K562 (cell line): ENCODE measurements around the gene SLC35G2. TPM values are rescaled to one million over a fixed set of nuclear protein-coding genes. Genes with fewer than 3 reads are reported as not detected.

Experiments
- ATAC-seq: fragments of 200-7000 bp; cut with Tn5 transposase; 3 replicates; pipeline ENCODE4 v1.9.1; 2020; ENCODE audit warnings: moderate library complexity
- BruUV-seq: library from RNA; stranded (reverse); fragments of 400-500 nt; replicated peaks from 2 replicates; lab custom pipeline; 2021; lab: Mats Ljungman, UMichigan
- CTCF ChIA-PET: fragments of 300-600 bp; formaldehyde crosslinking; extraction: SDS; loops from one replicate; lab custom pipeline; 2021; ENCODE audit warnings: low intra/inter-chr PET ratio; lab: Yijun Ruan, JAX
- POLR2A ChIA-PET: fragments of 300-600, 350-650 bp; sonication (Branson Sonifier 250); formaldehyde crosslinking; extraction: SDS; loops from one replicate; lab custom pipeline; 2021; ENCODE audit warnings: antibody characterized with exemption, inconsistent platforms; lab: Yijun Ruan, JAX
- DNase-seq, 4 experiments: peaks; one replicate each; pipeline versions ENCODE4 v3.0.0 to v3.0.0-alpha.2; 2011 to 2018; ENCODE audit warnings: low spot score in 3 of 4, mixed read lengths in 3 of 4; ENCODE audit errors: extremely low read depth in 1 of 4
- FAIRE-seq: peaks from 2 replicates; lab custom pipeline; 2011; peaks lifted over from hg19 to GRCh38; lab: Jason Lieb, UNC
- H2AFZ ChIP-seq: 2 replicates; pipeline ENCODE4 v1.6.0; 2011; ENCODE audit warnings: low read depth, low read length, control low read depth, inconsistent platforms
- H3K27ac ChIP-seq: fragments of 200-600 bp; 3 replicates; pipeline ENCODE4 v1.8.0; 2011; ENCODE audit warnings: low read depth, mild to moderate bottlenecking, control low read depth, inconsistent platforms, low read length, moderate library complexity, mixed read lengths; ENCODE audit errors: extremely low read depth
- H3K27me3 ChIP-seq, 2 experiments: fragments of 300-600 bp in 1 of 2; 2 replicates in 1 of 2; 3 replicates in 1 of 2; pipeline versions ENCODE4 v1.6.0 to v1.8.0; 2011; ENCODE audit warnings: inconsistent platforms in 2 of 2, low read length in 2 of 2, mild to moderate bottlenecking in 1 of 2, mixed read lengths in 1 of 2, moderate library complexity in 1 of 2; ENCODE audit not compliant: control insufficient read depth in 2 of 2, insufficient read depth in 2 of 2
- H3K36me3 ChIP-seq: fragments of 300-600 bp; 3 replicates; pipeline ENCODE4 v1.8.0; 2011; ENCODE audit warnings: mild to moderate bottlenecking, low read length, inconsistent platforms; ENCODE audit not compliant: control insufficient read depth, insufficient read depth
- H3K4me1 ChIP-seq, 2 experiments: fragments of 200-600 bp in 1 of 2; replicated peaks in 1 of 2; 2 replicates in 1 of 2; 3 replicates in 1 of 2; pipeline versions ENCODE4 v1.5.1 to v1.8.0; 2011; ENCODE audit warnings: inconsistent platforms in 2 of 2, low read length in 2 of 2, mild to moderate bottlenecking in 1 of 2, mixed read lengths in 1 of 2, moderate library complexity in 1 of 2; ENCODE audit not compliant: control insufficient read depth in 2 of 2, insufficient read depth in 2 of 2
- H3K4me2 ChIP-seq: 2 replicates; pipeline ENCODE4 v1.6.1; 2011; ENCODE audit warnings: low read length, control low read depth, inconsistent platforms, mixed read lengths; ENCODE audit not compliant: insufficient read depth
- H3K4me3 ChIP-seq: fragments of 200-600 bp; sonication (generic), shearing (Covaris generic); 2 replicates; pipeline ENCODE4 v1.5.1; 2016; ENCODE audit warnings: control low read depth, inconsistent platforms
- H3K79me2 ChIP-seq: fragments of 200-600 bp; 3 replicates; pipeline ENCODE4 v1.8.0; 2011; ENCODE audit warnings: low read length, inconsistent platforms; ENCODE audit not compliant: control insufficient read depth, insufficient read depth
- H3K9ac ChIP-seq, 2 experiments: 2 replicates each; pipeline versions ENCODE4 v1.6.0 to v1.6.1; 2011; ENCODE audit warnings: low read depth in 2 of 2, low read length in 2 of 2, control low read depth in 1 of 2, inconsistent platforms in 1 of 2, mild to moderate bottlenecking in 1 of 2, mixed read lengths in 1 of 2; ENCODE audit not compliant: insufficient read depth in 1 of 2
- H3K9me1 ChIP-seq: one replicate; pipeline ENCODE4 v1.6.0; 2011; ENCODE audit warnings: inconsistent platforms, mild to moderate bottlenecking, low read length, moderate library complexity; ENCODE audit not compliant: control insufficient read depth, insufficient read depth
- H3K9me3 ChIP-seq: replicated peaks from 2 replicates; pipeline ENCODE4 v1.5.1; 2011; ENCODE audit warnings: low read depth, low read length, inconsistent platforms; ENCODE audit not compliant: control insufficient read depth, insufficient read depth
- H4K20me1 ChIP-seq: replicated peaks from 2 replicates; pipeline ENCODE4 v1.6.1; 2011; ENCODE audit warnings: low read length, inconsistent platforms, mixed read lengths; ENCODE audit not compliant: control insufficient read depth, insufficient read depth
- CREB3 ChIP-seq: fragments of 450-650 bp; conservative IDR thresholded peaks from 2 replicates; pipeline ENCODE4 v1.6.1; 2016; ENCODE audit warnings: missing genetic modification characterization, low read depth, mild to moderate bottlenecking, missing compliant biosample characterization, moderate library complexity
- GABPB1 ChIP-seq: sonication (generic); formaldehyde crosslinking; IDR thresholded peaks from 2 replicates; pipeline ENCODE4 v1.8.0; 2022; ENCODE audit warnings: mild to moderate bottlenecking, missing genetic modification reagents
- HCFC1 ChIP-seq: IDR thresholded peaks from 2 replicates; pipeline ENCODE4 v1.6.1; 2012; ENCODE audit warnings: low read depth, low read length, improper control_type of control experiment
- MITF ChIP-seq: IDR thresholded peaks from 2 replicates; pipeline ENCODE4 v1.6.1; 2014; ENCODE audit warnings: antibody characterized with exemption
- RAD51 ChIP-seq: fragments of 450-650 bp; IDR thresholded peaks from 2 replicates; pipeline ENCODE4 v1.7.1; 2016; ENCODE audit warnings: low read depth, mild to moderate bottlenecking, borderline replicate concordance
- RFX5 ChIP-seq: IDR thresholded peaks from 2 replicates; pipeline ENCODE4 v1.6.1; 2011; ENCODE audit warnings: low read depth, mild to moderate bottlenecking, improper control_type of control experiment, low read length
- SMARCA5 ChIP-seq: fragments of 450-650 bp; IDR thresholded peaks from 2 replicates; pipeline ENCODE4 v1.6.1; 2016
- SPI1 ChIP-seq: IDR thresholded peaks from 2 replicates; pipeline ENCODE4 v1.6.1; 2011; ENCODE audit warnings: low read depth, low read length, control low read depth, borderline replicate concordance
- TOE1 ChIP-seq, 2 experiments: fragments of 450-650 bp in 1 of 2; sonication (generic) in 1 of 2; formaldehyde crosslinking in 1 of 2; IDR thresholded peaks; 2 replicates each; pipeline versions ENCODE4 v1.7.1 to v1.8.0; 2016 to 2022; ENCODE audit warnings: borderline replicate concordance in 2 of 2, mild to moderate bottlenecking in 2 of 2, antibody characterized with exemption in 1 of 2, inconsistent platforms in 1 of 2, low read depth in 1 of 2, missing genetic modification reagents in 1 of 2, moderate library complexity in 1 of 2
- USF2 ChIP-seq: sonication (generic); formaldehyde crosslinking; IDR thresholded peaks from 2 replicates; pipeline ENCODE4 v1.5.0; 2020; ENCODE audit warnings: missing genetic modification reagents
- ZBTB11 ChIP-seq, 3 experiments: fragments of 200-800 bp in 1 of 3; fragments of 250-450 bp in 1 of 3; fragments of 450-650 bp in 1 of 3; sonication (Bioruptor Pico) in 1 of 3; sonication (Bioruptor generic) in 1 of 3; formaldehyde crosslinking in 1 of 3; IDR thresholded peaks; 2 replicates each; pipeline versions ENCODE4 v1.6.1 to v1.8.0; 2016 to 2022; ENCODE audit warnings: mild to moderate bottlenecking in 2 of 3, missing genetic modification characterization in 2 of 3, missing compliant biosample characterization in 1 of 3, moderate library complexity in 1 of 3
- ZFPM2 ChIP-seq: fragments of 250-450 bp; sonication (Bioruptor Pico); IDR thresholded peaks from 2 replicates; pipeline ENCODE4 v1.5.1; 2022; ENCODE audit warnings: mild to moderate bottlenecking
- WGBS: fragments of 100-300 bp; shearing (Covaris generic); methylation state at CpG from one replicate; pipeline ENCODE4 v1.1.6; 2016; ENCODE audit warnings: low coverage, mixed read lengths; ENCODE audit not compliant: insufficient coverage; ENCODE audit errors: missing lambda C conversion rate; 5-methylcytosine and 5-hydroxymethylcytosine counted together
- in situ Hi-C: fragments of 300-500 bp; cut with MboI; formaldehyde crosslinking; loops from 4 replicates; pipeline ENCODE4 v1.15.0; 2018; ENCODE audit warnings: inconsistent platforms, mixed read lengths
- intact Hi-C: fragments of 100-400 bp; cut with micrococcal nuclease; formaldehyde crosslinking; loops from 2 replicates; pipeline ENCODE4 v1.14.2; 2022
- polyA plus RNA-seq, 8 experiments: library from polyadenylated mRNA; depleted of rRNA in 4 of 8; stranded (reverse) in 5 of 8; unstranded in 3 of 8; fragments of >200 nt; fragmentation: Nextera tagmentation in 2 of 8; fragmentation: Illumina TruSeq in 1 of 8; extraction: Ambion mirVana in 2 of 8; extraction: Trizol in 1 of 8; gene quantifications; 2 replicates each; pipeline versions ENCODE4 v1.2.1 to v1.2.3, GENCODE V29; 2011 to 2014; ENCODE audit warnings: inconsistent platforms in 1 of 8, missing spikeins in 1 of 8
- total RNA-seq, 7 experiments: library from RNA; depleted of rRNA in 6 of 7; stranded (reverse); fragments of >200 nt in 6 of 7; fragmentation: Illumina TruSeq in 2 of 7; extraction: Trizol in 2 of 7; gene quantifications; 2 replicates each; pipeline versions ENCODE4 v1.2.1 to v1.2.3, GENCODE V29; 2011 to 2021; ENCODE audit warnings: low replicate concordance in 1 of 7

SLC35G2 gene
- total and polyA plus RNA-seq, 9 of the 15 experiments (the other 6 are each of a cell fraction or from before 2014, with no cell fraction given): 2.6 to 5.9 (median 3.2) TPM

GRCh38 chr3:136882571-136882970 lies 63.6 kb downstream of the SLC35G2 start (continued):
- TF ChIP-seq TOE1 (IDR thresholded peaks at IDR 0.05; ENCODE audit: borderline replicate concordance): peak; percentile 93
- TF ChIP-seq TOE1 (CRISPR knock-in tag; IDR thresholded peaks at IDR 0.05; ENCODE audit: borderline replicate concordance, low read depth): no peak
- peak; percentile 27; the same call in 1 of the 2 replicates for TF ChIP-seq SPI1
- peak; percentile 81 for TF ChIP-seq RAD51
- no peak for TF ChIP-seq MITF
- no peak for TF ChIP-seq GABPB1 (CRISPR knock-in tag)
- peak; percentile 90 for TF ChIP-seq USF2

GRCh38 chr3:136883967-136884720 lies 65.2 kb downstream of the SLC35G2 start:
- in situ Hi-C loops: no loop called here
- WGBS: 84% methylated on average over 8 of the region's 9 CpGs
- no peaks in the 10 kb centered on the region; the same call in 2 of the 3 replicates for H3K36me3 ChIP-seq
- FAIRE-seq: no peak
- no peak for ATAC-seq
- H3K27me3 ChIP-seq: no peaks in the 10 kb centered on the region
- H3K4me2 ChIP-seq: no peak overlapping the region
- H3K4me1 ChIP-seq: peaks cover 0 to 2% of the 10 kb centered on the region in 2 experiments; a peak in 1 of 5 replicates
- no peak overlapping the region; a peak in 1 of 4 replicates for H3K9ac ChIP-seq
- no peaks in the 10 kb centered on the region for H3K9me1 ChIP-seq
- no peak overlapping the region for H2AFZ ChIP-seq
- H3K27ac ChIP-seq: no peak overlapping the region
- ChIA-PET POLR2A (interaction anchor here (1.5 kb wide), 1 partner anchor 15 kb away, joined by 6 read pairs; no protein-coding TSS in a partner anchor), CTCF (no interaction called here)
- no TSS peak for BruUV-seq
- no peak overlapping the region for H3K4me3 ChIP-seq
- intact Hi-C loops: no loop called here
- no peak for DNase-seq
- no peaks in the 10 kb centered on the region; the same call in 1 of the 2 replicates for H3K9me3 ChIP-seq
- H4K20me1 ChIP-seq: 0 out of 2 replicates have a peak, but pooled peaks cover 7% of the 10 kb centered on the region
- peaks cover 81% of the 10 kb centered on the region for H3K79me2 ChIP-seq
- TF ChIP-seq SMARCA5 (no peak), ZBTB11 (CRISPR knock-in tag; IDR thresholded peaks at IDR 0.05) (no peak), RFX5 (no peak), ZFPM2 (CRISPR knock-in tag) (no peak), HCFC1 (no peak), CREB3 (no peak)
